Measurements from ENCODE around the gene COQ9.

Gene COQ9

GRCh38 chr16:57476546-57477410, 29.5 kb downstream of the COQ9 start:
- no peak for TF ChIP-seq CTCF (IDR thresholded peaks at IDR 0.05; ENCODE audit: insufficient read depth, low read depth, low read length, missing control alignments)
- H3K4me3 ChIP-seq (ENCODE audit: low read depth, low read length), result no peak overlapping the region
- DNase-seq (ENCODE audit: low read depth), result no peak

GRCh38 chr16:57477531-57478202, 30.4 kb downstream of the COQ9 start:
- no peak for DNase-seq (ENCODE audit: low read depth)
- no peak for TF ChIP-seq CTCF (IDR thresholded peaks at IDR 0.05; ENCODE audit: insufficient read depth, low read depth, low read length, missing control alignments)
- H3K4me3 ChIP-seq (ENCODE audit: low read depth, low read length), result no peak overlapping the region

GRCh38 chr16:57478396-57479204, 31.3 kb downstream of the COQ9 start:
- H3K4me3 ChIP-seq (ENCODE audit: low read depth, low read length), result no peak overlapping the region
- no peak for TF ChIP-seq CTCF (IDR thresholded peaks at IDR 0.05; ENCODE audit: insufficient read depth, low read depth, low read length, missing control alignments)
- DNase-seq (ENCODE audit: low read depth), result no peak

- no peak overlapping the region for H3K4me3 ChIP-seq (ENCODE audit: low read depth, low read length)
Measured at GRCh38 chr16:57479205-57479975, 32.1 kb downstream of the COQ9 start.

GRCh38 chr16:57479976-57480753, 32.9 kb downstream of the COQ9 start:
- TF ChIP-seq CTCF (IDR thresholded peaks at IDR 0.05; ENCODE audit: insufficient read depth, low read depth, low read length, missing control alignments), result no peak
- no peak for DNase-seq (ENCODE audit: low read depth)
- H3K4me3 ChIP-seq (ENCODE audit: low read depth, low read length), result no peak overlapping the region

More at GRCh38 chr16:57479205-57479975, 32.1 kb downstream of the COQ9 start:
- TF ChIP-seq CTCF (IDR thresholded peaks at IDR 0.05; ENCODE audit: insufficient read depth, low read depth, low read length, missing control alignments), result no peak
- no peak for DNase-seq (ENCODE audit: low read depth)
